ENCODE data around the gene MBOAT1.

DNA sequence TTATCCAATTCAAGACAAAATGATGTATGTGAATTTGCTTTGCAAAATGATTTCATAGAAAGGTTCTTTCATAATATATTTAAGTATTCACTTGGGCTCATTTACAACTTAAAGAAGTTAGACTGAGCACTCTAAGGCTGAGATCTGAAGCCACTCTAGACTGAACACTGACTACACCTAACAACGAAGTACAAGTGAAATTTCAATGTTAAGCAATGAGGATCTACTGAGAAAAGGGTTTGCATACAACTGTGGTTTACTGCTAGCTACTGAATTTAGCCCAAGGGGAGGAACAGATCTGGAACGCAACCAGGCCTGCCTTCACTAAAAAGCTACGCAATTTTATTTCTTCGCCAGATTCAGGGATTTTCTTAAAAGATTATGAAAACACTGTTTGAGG, 106.4 kb downstream of the MBOAT1 start:
- TF ChIP-seq, protein P1, sequence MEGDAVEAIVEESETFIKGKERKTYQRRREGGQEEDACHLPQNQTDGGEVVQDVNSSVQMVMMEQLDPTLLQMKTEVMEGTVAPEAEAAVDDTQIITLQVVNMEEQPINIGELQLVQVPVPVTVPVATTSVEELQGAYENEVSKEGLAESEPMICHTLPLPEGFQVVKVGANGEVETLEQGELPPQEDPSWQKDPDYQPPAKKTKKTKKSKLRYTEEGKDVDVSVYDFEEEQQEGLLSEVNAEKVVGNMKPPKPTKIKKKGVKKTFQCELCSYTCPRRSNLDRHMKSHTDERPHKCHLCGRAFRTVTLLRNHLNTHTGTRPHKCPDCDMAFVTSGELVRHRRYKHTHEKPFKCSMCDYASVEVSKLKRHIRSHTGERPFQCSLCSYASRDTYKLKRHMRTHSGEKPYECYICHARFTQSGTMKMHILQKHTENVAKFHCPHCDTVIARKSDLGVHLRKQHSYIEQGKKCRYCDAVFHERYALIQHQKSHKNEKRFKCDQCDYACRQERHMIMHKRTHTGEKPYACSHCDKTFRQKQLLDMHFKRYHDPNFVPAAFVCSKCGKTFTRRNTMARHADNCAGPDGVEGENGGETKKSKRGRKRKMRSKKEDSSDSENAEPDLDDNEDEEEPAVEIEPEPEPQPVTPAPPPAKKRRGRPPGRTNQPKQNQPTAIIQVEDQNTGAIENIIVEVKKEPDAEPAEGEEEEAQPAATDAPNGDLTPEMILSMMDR (IDR thresholded peaks at IDR 0.05): no peak
- TF ChIP-seq EP300 (IDR thresholded peaks at IDR 0.05) (no peak), POLR2AphosphoS5 (IDR thresholded peaks at IDR 0.05) (no peak), POLR2A (IDR thresholded peaks at IDR 0.05) (no peak)

Data from stomach (tissue), 4 donors.